GM12878 (cell line): ENCODE measurements around the gene GIPC3. TPM values are rescaled to one million over a fixed set of nuclear protein-coding genes. Genes with fewer than 3 reads are reported as not detected.

ENCODE experiments used
- ATAC-seq: fragments of 200-7000 bp; cut with Tn5 transposase; 3 replicates; pipeline ENCODE4 v1.9.1; 2020; ENCODE audit warnings: mild to moderate bottlenecking, moderate library complexity
- BruUV-seq: library from RNA; stranded (reverse); fragments of 400-500 nt; replicated peaks from 2 replicates; lab custom pipeline; 2021; lab: Mats Ljungman, UMichigan
- CTCF ChIA-PET: fragments of 300-600 bp; sonication (Branson Sonifier 250); formaldehyde crosslinking; extraction: SDS; loops from one replicate; lab custom pipeline; 2021; ENCODE audit warnings: inconsistent platforms; lab: Yijun Ruan, JAX
- POLR2A ChIA-PET: fragments of 350-600 bp; formaldehyde crosslinking; extraction: SDS; loops from one replicate; lab custom pipeline; 2021; ENCODE audit warnings: inconsistent platforms; lab: Charles Lee
- RAD21 ChIA-PET: fragments of 300-600 bp; sonication (Branson Sonifier 250); formaldehyde crosslinking; loops from one replicate; lab custom pipeline; 2023; ENCODE audit warnings: antibody characterized with exemption; ENCODE audit not compliant: unreplicated experiment; lab: Charles Lee
- SMC1A ChIA-PET: fragments of 300-600 bp; sonication (Branson Sonifier 250); formaldehyde crosslinking; loops from one replicate; lab custom pipeline; 2023; ENCODE audit not compliant: unreplicated experiment, uncharacterized antibody; lab: Charles Lee
- DNase-seq: peaks from one replicate; pipeline ENCODE4 v3.0.0-alpha.2; 2011; ENCODE audit warnings: low read depth, low spot score
- FAIRE-seq: peaks from 3 replicates; lab custom pipeline; 2011; peaks lifted over from hg19 to GRCh38; lab: Jason Lieb, UNC
- H2AFZ ChIP-seq: 2 replicates; pipeline ENCODE4 v1.6.0; 2011; ENCODE audit warnings: low read depth, low read length, control low read depth; ENCODE audit not compliant: control insufficient read depth
- H3K27ac ChIP-seq: 2 replicates; pipeline ENCODE4 v1.5.1; 2011; ENCODE audit warnings: control low read depth; ENCODE audit not compliant: control insufficient read depth, insufficient read depth
- H3K27me3 ChIP-seq, 2 experiments: replicated peaks in 1 of 2; 2 replicates each; pipeline versions ENCODE4 v1.6.0 to v1.6.1; 2011; ENCODE audit warnings: low read length in 1 of 2; ENCODE audit not compliant: control insufficient read depth in 2 of 2, insufficient read depth in 2 of 2
- H3K36me3 ChIP-seq, 2 experiments: 2 replicates each; pipeline ENCODE4 v1.5.1; 2011; ENCODE audit warnings: low read length in 1 of 2; ENCODE audit not compliant: control insufficient read depth in 2 of 2, insufficient read depth in 2 of 2
- H3K4me1 ChIP-seq: 2 replicates; pipeline ENCODE4 v1.6.1; 2011; ENCODE audit warnings: mild to moderate bottlenecking, low read length, moderate library complexity, mixed read lengths; ENCODE audit not compliant: control insufficient read depth, insufficient read depth
- H3K4me2 ChIP-seq: 2 replicates; pipeline ENCODE4 v1.6.0; 2011; ENCODE audit warnings: control low read depth; ENCODE audit not compliant: control insufficient read depth, insufficient read depth
- H3K4me3 ChIP-seq: fragments of 200-600 bp; sonication (generic); 2 replicates; pipeline ENCODE4 v1.5.1; 2016
- H3K79me2 ChIP-seq: 2 replicates; pipeline ENCODE4 v1.6.0; 2011; ENCODE audit warnings: low read length; ENCODE audit not compliant: control insufficient read depth, insufficient read depth
- H3K9ac ChIP-seq: 2 replicates; pipeline ENCODE4 v1.8.0; 2011; ENCODE audit warnings: low read length, control low read depth, mixed read lengths; ENCODE audit not compliant: control insufficient read depth, insufficient read depth
- H3K9me3 ChIP-seq: replicated peaks from 3 replicates; pipeline ENCODE4 v1.5.1; 2011; ENCODE audit warnings: mild to moderate bottlenecking, low read length; ENCODE audit not compliant: control insufficient read depth, insufficient read depth
- H4K20me1 ChIP-seq: 2 replicates; pipeline ENCODE4 v1.6.0; 2011; ENCODE audit not compliant: control insufficient read depth, insufficient read depth
- EGR1 ChIP-seq, 2 experiments: IDR thresholded peaks; 1 replicate in 1 of 2; 2 replicates in 1 of 2; pipeline ENCODE4 v1.6.1; 2011 to 2012; ENCODE audit warnings: low read depth in 2 of 2, low read length in 2 of 2, borderline replicate concordance in 1 of 2, mild to moderate bottlenecking in 1 of 2, moderate library complexity in 1 of 2
- MTA2 ChIP-seq: fragments of 450-650 bp; IDR thresholded peaks from 2 replicates; pipeline ENCODE4 v1.6.1; 2016; ENCODE audit warnings: low read depth, mild to moderate bottlenecking, moderate library complexity
- WGBS: methylation state at CpG from one replicate; pipeline ENCODE4 v1.1.6; 2016; ENCODE audit warnings: low lambda C conversion rate; ENCODE audit not compliant: insufficient replicate concordance, insufficient coverage; ENCODE audit errors: missing lambda C conversion rate; 5-methylcytosine and 5-hydroxymethylcytosine counted together
- in situ Hi-C: fragments of 300-500 bp; cut with MboI; formaldehyde crosslinking; loops from 9 replicates; pipeline ENCODE4 v1.14.3; 2018; ENCODE audit warnings: mixed read lengths
- intact Hi-C: fragments of 100-400 bp; cut with micrococcal nuclease; formaldehyde crosslinking; loops from one replicate; pipeline ENCODE4 v1.14.2; 2022; ENCODE audit not compliant: unreplicated experiment
- polyA plus RNA-seq, 11 experiments: library from polyadenylated mRNA; depleted of rRNA in 4 of 11; unstranded in 6 of 11; stranded (reverse) in 5 of 11; fragments of >200 nt; fragmentation: Nextera tagmentation in 4 of 11; fragmentation: Illumina TruSeq in 1 of 11; extraction: Ambion mirVana in 4 of 11; extraction: Trizol in 1 of 11; gene quantifications; 1 replicate in 1 of 11; 2 replicates in 10 of 11; pipeline versions ENCODE4 v1.2.1 to v1.2.3, GENCODE V29; 2011 to 2016; ENCODE audit warnings: inconsistent platforms in 2 of 11, missing spikeins in 2 of 11, low read depth in 1 of 11
- small RNA-seq: library from RNA; depleted of rRNA; stranded (forward); fragments of <200 nt; gene quantifications from one replicate; pipeline ENCODE3, GENCODE V24; 2014
- total RNA-seq, 4 experiments: library from RNA; depleted of rRNA in 3 of 4; stranded (reverse); fragments of >200 nt in 3 of 4; fragmentation: Illumina TruSeq in 1 of 4; extraction: Trizol in 1 of 4; gene quantifications; 2 replicates each; pipeline versions ENCODE4 v1.2.1 to v1.2.3, GENCODE V29; 2013 to 2021

GIPC3 gene
- total and polyA plus RNA-seq, 10 of the 15 experiments (the other 5 are each of a cell fraction or from before 2014, with no cell fraction given), result not detected

- BruUV-seq, result no TSS peak
- ChIA-PET CTCF (no interaction called here), SMC1A (no interaction called here), POLR2A (no interaction called here), RAD21 (no interaction called here)
- Histone ChIP-seq H3K4me2 (no peak overlapping the region), H3K27ac (no peak overlapping the region), H4K20me1 (no peaks in the 10 kb centered on the region), H3K9me3 (no peaks in the 10 kb centered on the region), H3K9ac (no peak overlapping the region), H3K79me2 (no peaks in the 10 kb centered on the region), H3K27me3 (no peaks in the 10 kb centered on the region), H3K4me1 (no peaks in the 10 kb centered on the region), H3K4me3 (no peak overlapping the region), H2AFZ (no peak overlapping the region), H3K36me3 (no peaks in the 10 kb centered on the region; a peak in 1 of 4 replicates)
- no peak for FAIRE-seq
- intact Hi-C loops, result no loop called here
- in situ Hi-C loops, result no loop called here
- whole genome bisulfite sequencing, result 98% methylated on average over 17 of the region's 17 CpGs
- DNase-seq, result no peak
- no peak for TF ChIP-seq EGR1 (IDR thresholded peaks at IDR 0.05; ENCODE audit: borderline replicate concordance in 1 of 2, low read depth in 2 of 2, low read length in 2 of 2)
- no peak for TF ChIP-seq MTA2
- ATAC-seq, result no peak
Measured at GRCh38 chr19:3642296-3642695, 57.0 kb downstream of the GIPC3 start.

Small RNA genes lying within 50 kb of the gene (small RNA-seq; reads per million reads assigned to genes)
- gene AC005786.1, result not detected

Other genes with a start within 250 kb of the GIPC3 start
Only the 7 nearest of the 16 such genes appear.
- gene DOHH, start 84.8 kb upstream of the GIPC3 start, total RNA-seq (2014; rRNA removed), result 20.2 and 25.4 TPM in 2 replicates
- 2.6 and 3.0 TPM in 2 replicates for gene DOHH, start 84.8 kb upstream of the GIPC3 start, total RNA-seq (2014; rRNA removed; fragmentation: Illumina TruSeq; extraction: Trizol)
- gene DOHH, start 84.8 kb upstream of the GIPC3 start, total RNA-seq (2021), result 17.7 and 19.3 TPM in 2 replicates
- gene DOHH, start 84.8 kb upstream of the GIPC3 start, polyA plus RNA-seq (2011; rRNA removed), result 1.8 and 4.0 TPM in 2 replicates
- 0.22 and 0.48 TPM in 2 replicates for gene DOHH, start 84.8 kb upstream of the GIPC3 start, polyA plus RNA-seq (2014; fragmentation: Illumina TruSeq; extraction: Trizol)
- gene DOHH, start 84.8 kb upstream of the GIPC3 start, polyA plus RNA-seq (2014; fragmentation: Nextera tagmentation; extraction: Ambion mirVana), result under 1 TPM; 0.11 to 0.38 TPM
- 19.7 and 24.6 TPM in 2 replicates for gene DOHH, start 84.8 kb upstream of the GIPC3 start, polyA plus RNA-seq (2014; rRNA removed)
- 10 to 100 TPM; 23.5 to 28.6 TPM for gene DOHH, start 84.8 kb upstream of the GIPC3 start, polyA plus RNA-seq (2016; fragmentation: Nextera tagmentation; extraction: Ambion mirVana)
- 30.6 and 35.1 TPM in 2 replicates for gene FZR1, start 79.2 kb upstream of the GIPC3 start, total RNA-seq (2014; rRNA removed)
- 9.6 and 12.3 TPM in 2 replicates for gene FZR1, start 79.2 kb upstream of the GIPC3 start, total RNA-seq (2014; rRNA removed; fragmentation: Illumina TruSeq; extraction: Trizol)
- gene FZR1, start 79.2 kb upstream of the GIPC3 start, total RNA-seq (2021), result 42.8 and 44.2 TPM in 2 replicates
- 13.0 and 28.1 TPM in 2 replicates for gene FZR1, start 79.2 kb upstream of the GIPC3 start, polyA plus RNA-seq (2011; rRNA removed)
- 2.2 and 15.4 TPM in 2 replicates for gene FZR1, start 79.2 kb upstream of the GIPC3 start, polyA plus RNA-seq (2014; fragmentation: Illumina TruSeq; extraction: Trizol)
- under 1 TPM; 0.11 to 0.55 TPM for gene FZR1, start 79.2 kb upstream of the GIPC3 start, polyA plus RNA-seq (2014; fragmentation: Nextera tagmentation; extraction: Ambion mirVana)
- gene FZR1, start 79.2 kb upstream of the GIPC3 start, polyA plus RNA-seq (2014; rRNA removed), result 30.8 and 46.7 TPM in 2 replicates
- gene FZR1, start 79.2 kb upstream of the GIPC3 start, polyA plus RNA-seq (2016; fragmentation: Nextera tagmentation; extraction: Ambion mirVana), result 10 to 100 TPM; 33.5 to 36.2 TPM
- not detected in 2 replicates for gene TEKTIP1, start 46.3 kb upstream of the GIPC3 start, total RNA-seq (2014; rRNA removed)
- not detected in 2 replicates for gene TEKTIP1, start 46.3 kb upstream of the GIPC3 start, total RNA-seq (2014; rRNA removed; fragmentation: Illumina TruSeq; extraction: Trizol)
- 1.7 and 2.6 TPM in 2 replicates for gene TEKTIP1, start 46.3 kb upstream of the GIPC3 start, total RNA-seq (2021)
- gene TEKTIP1, start 46.3 kb upstream of the GIPC3 start, polyA plus RNA-seq (2011; rRNA removed), result 0.18 TPM in 1 of 2 replicates, not detected in the other
- not detected in 2 replicates for gene TEKTIP1, start 46.3 kb upstream of the GIPC3 start, polyA plus RNA-seq (2014; fragmentation: Illumina TruSeq; extraction: Trizol)
- not detected for gene TEKTIP1, start 46.3 kb upstream of the GIPC3 start, polyA plus RNA-seq (2014; fragmentation: Nextera tagmentation; extraction: Ambion mirVana)
- 0.69 and 1.1 TPM in 2 replicates for gene TEKTIP1, start 46.3 kb upstream of the GIPC3 start, polyA plus RNA-seq (2014; rRNA removed)
- gene TEKTIP1, start 46.3 kb upstream of the GIPC3 start, polyA plus RNA-seq (2016; fragmentation: Nextera tagmentation; extraction: Ambion mirVana), result under 1 TPM; 0.45 to 0.60 TPM
- 49.1 and 50.5 TPM in 2 replicates for gene MFSD12, start 27.9 kb upstream of the GIPC3 start, total RNA-seq (2014; rRNA removed)
- gene MFSD12, start 27.9 kb upstream of the GIPC3 start, total RNA-seq (2014; rRNA removed; fragmentation: Illumina TruSeq; extraction: Trizol), result 14.2 and 15.3 TPM in 2 replicates
- gene MFSD12, start 27.9 kb upstream of the GIPC3 start, total RNA-seq (2021), result 56.3 and 65.9 TPM in 2 replicates
- gene MFSD12, start 27.9 kb upstream of the GIPC3 start, polyA plus RNA-seq (2011; rRNA removed), result 8.4 and 18.2 TPM in 2 replicates
- 6.6 and 13.8 TPM in 2 replicates for gene MFSD12, start 27.9 kb upstream of the GIPC3 start, polyA plus RNA-seq (2014; fragmentation: Illumina TruSeq; extraction: Trizol)
- gene MFSD12, start 27.9 kb upstream of the GIPC3 start, polyA plus RNA-seq (2014; fragmentation: Nextera tagmentation; extraction: Ambion mirVana), result 1 to 10 TPM in 1 of 2 experiments, under 1 TPM in 1; 0.58 to 1.9 TPM
- gene MFSD12, start 27.9 kb upstream of the GIPC3 start, polyA plus RNA-seq (2014; rRNA removed), result 53.8 and 71.4 TPM in 2 replicates
- 10 to 100 TPM in 1 of 2 experiments, 1 to 10 TPM in 1; 7.3 to 25.0 TPM for gene MFSD12, start 27.9 kb upstream of the GIPC3 start, polyA plus RNA-seq (2016; fragmentation: Nextera tagmentation; extraction: Ambion mirVana)
- 62.9 and 68.5 TPM in 2 replicates for gene HMG20B, start 12.5 kb upstream of the GIPC3 start, total RNA-seq (2014; rRNA removed)
- gene HMG20B, start 12.5 kb upstream of the GIPC3 start, total RNA-seq (2014; rRNA removed; fragmentation: Illumina TruSeq; extraction: Trizol), result 21.8 and 22.5 TPM in 2 replicates
- gene HMG20B, start 12.5 kb upstream of the GIPC3 start, total RNA-seq (2021), result 80.9 and 86.4 TPM in 2 replicates
- 22.7 and 30.4 TPM in 2 replicates for gene HMG20B, start 12.5 kb upstream of the GIPC3 start, polyA plus RNA-seq (2011; rRNA removed)
- gene HMG20B, start 12.5 kb upstream of the GIPC3 start, polyA plus RNA-seq (2014; fragmentation: Illumina TruSeq; extraction: Trizol), result 7.8 and 12.9 TPM in 2 replicates
- gene HMG20B, start 12.5 kb upstream of the GIPC3 start, polyA plus RNA-seq (2014; fragmentation: Nextera tagmentation; extraction: Ambion mirVana), result 1 to 10 TPM in 1 of 2 experiments, under 1 TPM in 1; 0.37 to 1.8 TPM
- gene HMG20B, start 12.5 kb upstream of the GIPC3 start, polyA plus RNA-seq (2014; rRNA removed), result 92.7 and 104 TPM in 2 replicates
- 10 to 100 TPM; 63.6 to 69.1 TPM for gene HMG20B, start 12.5 kb upstream of the GIPC3 start, polyA plus RNA-seq (2016; fragmentation: Nextera tagmentation; extraction: Ambion mirVana)
- gene TBXA2R, start 21.4 kb downstream of the GIPC3 start, total RNA-seq (2014; rRNA removed), result not detected in 2 replicates
- not detected in 2 replicates for gene TBXA2R, start 21.4 kb downstream of the GIPC3 start, total RNA-seq (2014; rRNA removed; fragmentation: Illumina TruSeq; extraction: Trizol)
- gene TBXA2R, start 21.4 kb downstream of the GIPC3 start, total RNA-seq (2021), result not detected in 2 replicates
- 0.03 TPM in 1 of 2 replicates, not detected in the other for gene TBXA2R, start 21.4 kb downstream of the GIPC3 start, polyA plus RNA-seq (2011; rRNA removed)
- 0.03 TPM in 1 of 2 replicates, not detected in the other for gene TBXA2R, start 21.4 kb downstream of the GIPC3 start, polyA plus RNA-seq (2014; fragmentation: Illumina TruSeq; extraction: Trizol)
- gene TBXA2R, start 21.4 kb downstream of the GIPC3 start, polyA plus RNA-seq (2014; fragmentation: Nextera tagmentation; extraction: Ambion mirVana), result not detected
- gene TBXA2R, start 21.4 kb downstream of the GIPC3 start, polyA plus RNA-seq (2014; rRNA removed), result 0.10 TPM in 1 of 2 replicates, not detected in the other
- gene TBXA2R, start 21.4 kb downstream of the GIPC3 start, polyA plus RNA-seq (2016; fragmentation: Nextera tagmentation; extraction: Ambion mirVana), result not detected
- gene CACTIN, start 41.3 kb downstream of the GIPC3 start, total RNA-seq (2014; rRNA removed), result 26.4 and 29.5 TPM in 2 replicates
- 9.3 and 12.5 TPM in 2 replicates for gene CACTIN, start 41.3 kb downstream of the GIPC3 start, total RNA-seq (2014; rRNA removed; fragmentation: Illumina TruSeq; extraction: Trizol)
- gene CACTIN, start 41.3 kb downstream of the GIPC3 start, total RNA-seq (2021), result 28.9 and 31.4 TPM in 2 replicates
- 5.3 and 12.6 TPM in 2 replicates for gene CACTIN, start 41.3 kb downstream of the GIPC3 start, polyA plus RNA-seq (2011; rRNA removed)
- gene CACTIN, start 41.3 kb downstream of the GIPC3 start, polyA plus RNA-seq (2014; fragmentation: Illumina TruSeq; extraction: Trizol), result 1.9 and 4.7 TPM in 2 replicates
- gene CACTIN, start 41.3 kb downstream of the GIPC3 start, polyA plus RNA-seq (2014; fragmentation: Nextera tagmentation; extraction: Ambion mirVana), result 1 to 10 TPM in 1 of 2 experiments, under 1 TPM in 1; 0.40 to 1.4 TPM
- 25.8 and 32.6 TPM in 2 replicates for gene CACTIN, start 41.3 kb downstream of the GIPC3 start, polyA plus RNA-seq (2014; rRNA removed)
- gene CACTIN, start 41.3 kb downstream of the GIPC3 start, polyA plus RNA-seq (2016; fragmentation: Nextera tagmentation; extraction: Ambion mirVana), result 10 to 100 TPM; 11.7 to 14.6 TPM